HG03432 (cell line): ENCODE data around the gene BEST3.
"Not testable (repeated sequence)": the region's sequence is repeated elsewhere in the genome, so short reads cannot be mapped to it uniquely, and the experiment has no call there.

Source experiments
- ATAC-seq: cut with Tn5 transposase; IDR thresholded peaks from one replicate; pipeline ENCODE4 v1.9.1; 2021; ENCODE audit warnings: mild to moderate bottlenecking, moderate library complexity; ENCODE audit not compliant: unreplicated experiment

The BEST3 gene

DNA sequence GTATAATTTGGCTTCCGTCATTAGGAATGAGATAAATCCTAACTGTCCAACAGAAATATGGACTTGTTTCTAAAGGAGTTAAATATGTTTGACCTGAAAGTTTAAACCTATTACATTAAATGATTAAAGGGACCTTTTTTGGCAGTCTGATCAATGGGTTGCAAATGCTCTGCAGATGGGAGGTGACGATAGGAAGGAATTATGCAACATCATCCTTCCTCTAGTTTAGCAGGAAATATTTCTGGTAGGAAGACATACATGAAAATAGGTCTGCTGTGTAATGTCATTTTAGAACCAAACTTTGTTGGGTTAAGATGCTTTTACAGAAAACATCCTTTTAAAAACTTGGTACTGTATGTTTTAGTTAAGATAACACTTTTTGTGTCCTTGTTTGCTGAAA lies 91.0 kb downstream of the BEST3 start:
- no peak for ATAC-seq

DNA sequence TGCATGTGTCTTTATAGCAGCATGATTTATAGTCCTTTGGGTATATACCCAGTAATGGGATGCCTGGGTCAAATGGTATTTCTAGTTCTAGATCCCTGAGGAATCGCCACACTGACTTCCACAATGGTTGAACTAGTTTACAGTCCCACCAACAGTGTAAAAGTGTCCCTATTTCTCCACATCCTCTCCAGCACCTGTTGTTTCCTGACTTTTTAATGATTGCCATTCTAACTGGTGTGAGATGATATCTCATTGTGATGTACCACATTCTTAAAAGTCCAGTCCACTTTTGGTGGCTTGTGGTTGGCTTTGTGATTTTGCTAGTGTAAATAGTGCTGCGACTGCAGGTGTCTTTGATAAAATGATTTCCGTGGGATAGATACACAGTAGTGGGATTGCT lies 94.8 kb downstream of the BEST3 start:
- ATAC-seq: not testable (repeated sequence)
